ENCODE measurements around the gene MFRP. TPM values are rescaled to one million over a fixed set of nuclear protein-coding genes. Genes with fewer than 3 reads are reported as not detected.

MFRP gene
- total RNA-seq, 2 experiments from 2014 or later = not detected

DNA sequence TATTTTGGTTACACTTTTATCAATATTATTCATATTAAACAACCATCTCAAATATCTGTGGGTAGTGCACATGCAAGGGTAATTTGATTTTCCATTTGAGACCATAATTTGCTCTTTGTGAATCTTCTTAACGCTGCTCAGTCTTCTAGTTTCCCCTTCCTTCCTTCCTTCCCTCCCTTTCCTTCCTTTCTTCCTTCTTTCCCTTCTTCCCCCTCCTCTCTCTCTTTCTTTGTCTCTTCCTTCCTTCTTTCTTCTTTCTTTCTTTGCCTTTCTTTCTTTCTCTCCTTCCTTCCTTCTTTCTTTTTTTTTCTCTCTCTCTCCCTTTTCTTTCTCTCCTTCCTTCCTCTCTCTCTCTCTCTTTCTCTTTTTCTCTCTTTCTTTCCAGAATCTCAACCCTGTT lies 16.3 kb downstream of the MFRP start:
- CTCF ChIA-PET = interaction anchor here (4.6 kb wide), 1 partner anchor 8 kb away, joined by 14 read pairs; no protein-coding TSS in a partner anchor
- H3K4me3 Mint-ChIP-seq = no peak overlapping the region
- intact Hi-C loops (cut with DNase I, micrococcal nuclease) = no loop called here
- Histone ChIP-seq H3K4me1 (ENCODE audit: insufficient read depth, low read length) (peaks cover 16% of the 10 kb centered on the region), H3K9me3 (ENCODE audit: control insufficient read depth in 1 of 2, insufficient read depth in 1 of 2, low read length in 2 of 2) (no peaks in the 10 kb centered on the region), H3K27me3 (ENCODE audit: control insufficient read depth in 1 of 2, insufficient read depth in 2 of 2, low read length in 2 of 2) (no peaks in the 10 kb centered on the region), H3K4me3 (ENCODE audit: low read length) (no peak overlapping the region), H3K27ac (ENCODE audit: low read depth in 1 of 2, low read length in 2 of 2) (no peak overlapping the region), H3K36me3 (ENCODE audit: insufficient read depth, low read length) (no peaks in the 10 kb centered on the region)
- H3K27me3 Mint-ChIP-seq = no peaks in the 10 kb centered on the region
- POLR2A ChIA-PET = interaction anchor here (0.7 kb wide), 1 partner anchor 1344 kb away, joined by 4 read pairs; the partner anchor contains the start of gene IL10RA
- H3K27ac Mint-ChIP-seq = no peak overlapping the region
- H3K36me3 Mint-ChIP-seq (ENCODE audit: low read depth) = peaks cover 14% of the 10 kb centered on the region
- H3K9me3 Mint-ChIP-seq = no peaks in the 10 kb centered on the region
- TF ChIP-seq, protein P1, sequence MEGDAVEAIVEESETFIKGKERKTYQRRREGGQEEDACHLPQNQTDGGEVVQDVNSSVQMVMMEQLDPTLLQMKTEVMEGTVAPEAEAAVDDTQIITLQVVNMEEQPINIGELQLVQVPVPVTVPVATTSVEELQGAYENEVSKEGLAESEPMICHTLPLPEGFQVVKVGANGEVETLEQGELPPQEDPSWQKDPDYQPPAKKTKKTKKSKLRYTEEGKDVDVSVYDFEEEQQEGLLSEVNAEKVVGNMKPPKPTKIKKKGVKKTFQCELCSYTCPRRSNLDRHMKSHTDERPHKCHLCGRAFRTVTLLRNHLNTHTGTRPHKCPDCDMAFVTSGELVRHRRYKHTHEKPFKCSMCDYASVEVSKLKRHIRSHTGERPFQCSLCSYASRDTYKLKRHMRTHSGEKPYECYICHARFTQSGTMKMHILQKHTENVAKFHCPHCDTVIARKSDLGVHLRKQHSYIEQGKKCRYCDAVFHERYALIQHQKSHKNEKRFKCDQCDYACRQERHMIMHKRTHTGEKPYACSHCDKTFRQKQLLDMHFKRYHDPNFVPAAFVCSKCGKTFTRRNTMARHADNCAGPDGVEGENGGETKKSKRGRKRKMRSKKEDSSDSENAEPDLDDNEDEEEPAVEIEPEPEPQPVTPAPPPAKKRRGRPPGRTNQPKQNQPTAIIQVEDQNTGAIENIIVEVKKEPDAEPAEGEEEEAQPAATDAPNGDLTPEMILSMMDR (IDR thresholded peaks at IDR 0.05) = no peak
- H3K4me1 Mint-ChIP-seq (ENCODE audit: low read depth) = peaks cover 14% of the 10 kb centered on the region
- ATAC-seq (ENCODE audit: poor library complexity) (no peak), DNase-seq (no peak)

DNA sequence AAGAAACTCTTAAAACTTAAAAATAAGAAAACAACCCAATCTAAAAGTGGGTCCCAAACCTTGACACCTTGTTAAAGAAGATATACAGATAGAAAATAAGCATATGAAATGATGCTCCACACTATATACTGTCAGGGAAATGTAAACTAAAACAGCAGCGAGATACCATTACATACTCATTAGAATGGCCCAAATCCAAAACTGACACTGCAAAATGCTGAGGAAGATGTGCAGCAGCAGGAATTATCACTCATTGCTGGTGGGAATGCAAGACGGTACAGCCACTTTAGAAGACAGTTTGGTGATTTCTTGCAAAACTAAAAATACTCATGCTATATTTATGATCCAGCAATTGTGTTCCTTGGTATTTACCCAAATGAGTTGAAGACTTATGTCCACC lies 17.2 kb downstream of the MFRP start:
- Mint-ChIP-seq H3K27me3 (no peaks in the 10 kb centered on the region), H3K9me3 (no peaks in the 10 kb centered on the region), H3K27ac (no peak overlapping the region), H3K36me3 (ENCODE audit: low read depth) (peaks cover 5% of the 10 kb centered on the region), H3K4me3 (no peak overlapping the region), H3K4me1 (ENCODE audit: low read depth) (peaks cover 12% of the 10 kb centered on the region)
- Histone ChIP-seq H3K9me3 (ENCODE audit: control insufficient read depth in 1 of 2, insufficient read depth in 1 of 2, low read length in 2 of 2) (no peaks in the 10 kb centered on the region), H3K4me1 (ENCODE audit: insufficient read depth, low read length) (peaks cover 7% of the 10 kb centered on the region), H3K27me3 (ENCODE audit: control insufficient read depth in 1 of 2, insufficient read depth in 2 of 2, low read length in 2 of 2) (no peaks in the 10 kb centered on the region), H3K36me3 (ENCODE audit: insufficient read depth, low read length) (no peaks in the 10 kb centered on the region), H3K27ac (ENCODE audit: low read depth in 1 of 2, low read length in 2 of 2) (no peak overlapping the region), H3K4me3 (ENCODE audit: low read length) (no peak overlapping the region)
- ATAC-seq (ENCODE audit: poor library complexity) = no peak
- intact Hi-C loops (cut with DNase I, micrococcal nuclease) = no loop called here
- TF ChIP-seq, protein P1 (IDR thresholded peaks at IDR 0.05) = no peak
- ChIA-PET CTCF (interaction anchor here (4.6 kb wide), 1 partner anchor 9 kb away, joined by 14 read pairs; no protein-coding TSS in a partner anchor), POLR2A (no interaction called here)
- DNase-seq = no peak

DNA sequence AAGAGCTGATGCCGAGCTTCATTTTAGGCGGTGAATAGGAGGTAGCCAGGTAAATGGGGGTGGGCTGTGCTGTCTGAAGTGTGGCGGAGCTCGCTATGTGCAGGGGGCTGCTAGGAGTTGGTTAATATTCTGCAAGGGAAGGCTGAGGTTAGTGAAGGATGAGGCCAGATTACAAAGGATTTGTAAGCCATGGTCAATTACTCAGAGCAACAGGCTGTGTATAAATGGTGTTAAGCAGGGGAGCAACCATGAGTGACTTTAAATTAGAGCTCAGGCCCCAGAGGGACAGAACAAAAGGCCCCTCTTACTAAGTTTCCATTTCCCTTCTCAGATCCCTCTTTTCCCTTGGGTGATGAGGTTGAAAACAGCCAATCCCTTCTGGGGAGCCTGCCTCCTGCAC lies 22.3 kb downstream of the MFRP start:
- TF ChIP-seq, protein P1 (IDR thresholded peaks at IDR 0.05) = no peak
- Mint-ChIP-seq H3K9me3 (no peaks in the 10 kb centered on the region), H3K27me3 (peaks cover 6% of the 10 kb centered on the region), H3K27ac (no peak overlapping the region), H3K4me1 (ENCODE audit: low read depth) (peaks cover 22% of the 10 kb centered on the region), H3K4me3 (no peak overlapping the region), H3K36me3 (ENCODE audit: low read depth) (no peaks in the 10 kb centered on the region)
- Histone ChIP-seq H3K36me3 (ENCODE audit: insufficient read depth, low read length) (no peaks in the 10 kb centered on the region), H3K4me3 (ENCODE audit: low read length) (no peak overlapping the region), H3K27ac (ENCODE audit: low read depth in 1 of 2, low read length in 2 of 2) (no peak overlapping the region), H3K27me3 (ENCODE audit: control insufficient read depth in 1 of 2, insufficient read depth in 2 of 2, low read length in 2 of 2) (peaks cover 0 to 2% of the 10 kb centered on the region in 2 experiments), H3K4me1 (ENCODE audit: insufficient read depth, low read length) (peaks cover 37% of the 10 kb centered on the region), H3K9me3 (ENCODE audit: control insufficient read depth in 1 of 2, insufficient read depth in 1 of 2, low read length in 2 of 2) (no peaks in the 10 kb centered on the region)
- intact Hi-C loops (cut with DNase I, micrococcal nuclease) = loop anchor here (5.0 kb wide), 1 partner anchor 42 kb away; no protein-coding TSS in a partner anchor
- POLR2A ChIA-PET = interaction anchor here (1.0 to 3.7 kb wide), 4 partner anchors 9 to 155 kb away, joined by 4 to 27 read pairs (median 6); partner anchors contain the start of genes CBL and NLRX1
- CTCF ChIA-PET = interaction anchor here (0.7 to 4.3 kb wide), 9 partner anchors 9 to 127 kb away, joined by 3 to 18 read pairs (median 5); partner anchors contain the start of gene CBL
- DNase-seq (no peak), ATAC-seq (ENCODE audit: poor library complexity) (no peak)
